Measurements from ENCODE around the gene DENND1A.

DENND1A gene

DNA sequence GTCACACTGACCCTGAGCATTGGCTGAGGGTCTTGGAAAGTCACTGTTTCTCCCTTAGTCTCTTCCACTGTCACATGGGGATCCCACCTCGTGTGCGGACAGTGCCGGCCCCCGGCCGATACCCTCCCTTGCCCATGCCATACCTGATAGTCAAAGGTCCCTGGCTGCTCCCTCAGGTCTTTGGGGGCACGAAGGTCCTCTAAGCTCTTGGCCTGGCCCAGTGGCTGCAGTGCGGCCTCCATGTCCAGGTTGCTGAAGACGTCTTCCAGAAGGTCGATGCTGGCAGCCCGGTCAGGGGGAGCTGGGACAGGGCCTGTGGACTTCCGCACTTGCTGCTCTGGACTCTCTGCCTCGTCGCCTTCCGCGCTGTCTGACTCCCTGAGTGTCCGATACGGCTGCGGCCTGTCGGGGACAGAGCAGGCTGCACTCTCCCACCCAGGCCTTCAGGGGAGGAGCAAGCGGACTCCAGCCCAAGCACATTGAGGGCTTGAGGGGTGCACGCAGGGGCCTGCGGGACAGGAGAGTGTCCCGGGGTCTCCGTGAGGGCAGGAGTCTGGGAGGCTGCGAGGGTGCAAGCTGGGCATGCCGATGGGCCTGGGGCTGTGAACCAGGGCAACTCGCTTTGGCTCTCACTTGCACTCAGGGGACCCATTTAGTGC, 546.3 kb downstream of the DENND1A start:
- in situ Hi-C loops (cut with MboI; ENCODE audit: low sequenced_read_pairs) = no loop called here

DNA sequence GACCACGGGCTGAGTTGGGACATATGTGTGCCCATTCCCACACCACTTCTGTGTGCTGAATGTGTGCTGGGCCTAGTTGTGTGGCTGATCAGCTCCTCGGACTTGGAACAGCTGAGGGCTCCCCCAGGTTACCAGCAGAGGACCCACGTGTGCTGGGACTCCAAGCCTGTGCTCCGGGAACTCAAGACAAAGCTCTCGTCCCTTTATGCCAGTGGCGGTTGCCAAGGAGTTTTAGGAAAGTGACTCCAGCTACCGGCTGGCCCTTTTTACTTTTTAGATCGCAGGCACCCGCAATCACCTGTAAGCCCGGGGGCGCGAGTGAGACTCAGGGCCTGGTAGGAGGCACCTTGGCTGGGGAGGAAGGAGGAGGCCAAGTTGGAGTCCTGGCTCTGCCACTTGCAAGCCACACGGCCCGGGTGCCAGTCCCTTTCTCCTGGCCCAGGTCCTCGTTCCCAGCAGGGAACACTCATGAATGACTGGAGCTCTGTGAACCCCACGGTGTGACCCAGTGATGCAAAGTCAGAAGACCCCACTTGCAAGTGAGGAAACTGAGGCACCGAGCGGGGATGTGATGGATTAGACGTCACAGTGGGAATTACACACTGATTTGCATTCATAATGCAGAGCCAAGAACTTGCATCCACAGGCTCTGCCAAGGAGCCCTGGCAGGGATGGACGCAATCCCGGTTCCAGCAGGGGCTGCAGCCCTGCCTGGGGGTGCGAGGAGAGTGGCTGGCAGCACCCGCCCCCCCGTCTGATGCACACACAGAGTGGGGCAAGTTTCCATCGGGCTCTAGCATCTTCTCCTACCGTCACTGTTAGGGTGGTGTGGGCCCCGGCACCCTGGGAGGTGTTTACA, 547.0 kb downstream of the DENND1A start:
- in situ Hi-C loops (cut with MboI; ENCODE audit: low sequenced_read_pairs) = no loop called here

DNA sequence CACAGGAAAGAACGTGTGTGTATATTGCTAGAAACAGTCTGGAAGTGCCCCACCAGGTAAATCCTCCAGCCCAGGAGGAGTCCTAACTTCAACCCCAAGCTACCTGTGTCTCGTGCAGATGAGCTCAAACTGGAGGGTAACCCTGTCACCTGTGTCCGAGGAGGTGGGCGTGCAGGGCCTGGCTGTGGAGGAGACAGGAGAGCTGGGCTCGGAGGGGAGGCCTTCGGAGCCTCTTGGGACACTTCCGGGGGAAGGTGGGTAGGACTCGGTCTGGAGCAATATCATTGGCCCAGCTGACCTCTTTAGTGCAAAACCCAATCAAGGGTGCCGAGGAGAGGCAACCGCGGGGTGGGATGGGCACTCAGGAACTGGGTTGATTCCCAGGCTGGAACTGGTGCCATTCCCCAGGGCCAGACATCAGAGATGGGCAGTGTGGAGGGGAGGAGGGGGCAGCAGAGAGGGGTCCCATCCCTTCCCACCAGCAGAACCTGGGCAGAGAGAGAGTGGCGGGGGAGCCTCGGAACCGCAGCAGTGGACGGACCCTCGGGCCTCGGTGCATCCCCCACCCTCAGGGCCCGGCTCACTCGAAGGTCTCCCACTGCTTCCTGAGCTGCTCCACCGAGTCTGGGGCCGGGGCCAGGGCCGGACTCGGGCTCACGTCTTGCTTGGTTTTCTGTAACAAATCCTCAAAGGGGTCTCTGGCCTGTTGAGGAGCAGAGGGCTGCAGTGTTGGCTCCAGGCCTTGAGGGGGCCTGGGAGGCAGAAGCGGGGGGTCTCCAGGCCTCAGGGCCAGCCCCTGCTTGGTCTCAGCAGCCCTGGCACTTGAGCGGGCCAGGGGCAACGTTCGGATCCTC, 548.8 kb downstream of the DENND1A start:
- in situ Hi-C loops (cut with MboI; ENCODE audit: low sequenced_read_pairs) = no loop called here

DNA sequence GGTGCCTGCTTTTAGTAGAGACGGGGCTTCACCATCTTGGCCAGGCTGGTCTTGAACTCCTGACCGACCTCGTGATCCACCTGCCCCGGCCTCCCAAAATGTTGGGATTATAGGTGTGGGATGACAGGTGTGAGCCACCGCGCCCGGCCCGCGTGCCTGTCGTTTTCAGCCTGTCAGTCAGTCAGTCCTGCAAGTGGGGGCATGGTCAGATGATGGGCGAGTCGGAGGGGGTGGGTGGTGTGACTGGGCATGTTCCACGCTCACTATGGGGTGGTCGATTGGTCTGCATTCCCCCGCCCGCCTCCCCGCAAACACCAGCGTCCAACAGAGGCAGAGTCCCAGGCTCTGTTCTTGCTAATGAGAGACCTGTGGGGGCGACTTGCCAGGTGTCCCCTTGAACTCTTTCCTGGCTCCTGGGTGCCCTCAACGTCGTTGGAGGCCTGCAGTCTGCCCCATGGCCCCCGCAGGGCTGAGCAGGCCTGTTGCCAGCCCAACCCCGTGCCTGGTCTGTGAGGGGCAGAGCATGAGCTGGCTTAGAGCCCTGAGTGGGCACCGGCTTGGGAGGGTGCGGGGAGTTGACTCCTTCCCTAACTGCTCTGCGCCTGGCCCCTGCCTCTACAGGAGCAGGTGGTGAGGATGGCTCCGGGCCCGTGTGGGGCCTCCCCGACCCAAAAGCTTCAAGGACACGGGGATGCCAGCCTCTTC, 550.8 kb downstream of the DENND1A start:
- in situ Hi-C loops (cut with MboI; ENCODE audit: low sequenced_read_pairs) = no loop called here

DNA sequence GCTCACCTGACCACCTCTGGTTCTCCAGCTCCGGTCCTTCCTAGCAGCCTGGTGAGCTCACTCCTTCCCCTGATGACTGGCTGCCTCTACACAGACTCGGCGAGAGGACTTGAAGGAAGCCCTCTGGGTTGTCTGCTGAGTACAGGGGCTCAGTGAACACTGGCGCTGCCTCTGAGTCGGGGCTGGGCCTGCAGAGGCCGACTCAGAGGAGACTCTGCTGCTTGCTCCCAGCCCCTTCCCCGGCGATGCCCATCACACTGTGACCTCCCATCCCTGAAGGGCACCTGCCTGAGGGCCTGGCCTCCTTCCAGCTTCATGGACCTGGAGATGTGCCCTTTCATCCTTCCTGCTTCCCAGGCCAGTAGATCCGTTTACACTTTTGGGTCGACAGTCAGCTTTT, 551.9 kb downstream of the DENND1A start:
- in situ Hi-C loops (cut with MboI; ENCODE audit: low sequenced_read_pairs) = no loop called here

DNA sequence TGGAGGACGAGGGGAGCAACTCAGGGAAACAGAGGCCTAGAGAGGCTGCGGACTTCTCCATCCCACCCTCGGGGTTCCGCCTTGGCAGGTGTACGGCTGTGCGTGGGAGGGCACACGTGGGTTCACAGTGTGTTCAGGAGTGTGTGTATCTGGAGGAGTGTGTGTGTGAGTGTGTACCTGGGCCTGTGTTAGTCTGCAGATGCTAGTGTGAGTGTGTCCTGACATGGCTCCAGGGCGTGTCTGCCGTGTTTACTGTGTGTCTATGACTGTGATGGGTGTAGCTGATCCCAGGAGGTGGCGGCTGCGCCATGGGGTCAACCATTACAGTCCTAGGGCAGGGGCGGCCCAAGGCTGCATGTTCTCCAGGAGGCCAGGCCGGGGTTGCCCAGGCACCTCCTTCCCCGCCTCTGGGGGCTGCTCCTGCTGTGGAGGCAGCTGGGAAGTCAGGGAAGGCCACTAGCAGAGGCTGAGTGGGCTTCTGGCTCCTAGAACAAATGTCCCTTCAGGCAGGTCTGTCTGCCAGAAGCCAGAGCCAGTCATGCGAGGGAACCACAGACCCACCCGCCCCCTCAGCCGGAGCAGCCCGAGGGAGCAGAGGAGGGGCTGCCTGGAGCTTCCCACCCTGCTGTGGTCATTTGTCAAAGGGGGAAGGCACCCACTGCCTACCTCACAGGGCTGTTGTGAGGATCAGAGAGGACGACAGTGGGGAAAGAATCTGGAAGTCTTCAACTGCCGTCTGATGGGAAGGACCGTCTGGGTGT, 552.5 kb downstream of the DENND1A start:
- in situ Hi-C loops (cut with MboI; ENCODE audit: low sequenced_read_pairs) = no loop called here

DNA sequence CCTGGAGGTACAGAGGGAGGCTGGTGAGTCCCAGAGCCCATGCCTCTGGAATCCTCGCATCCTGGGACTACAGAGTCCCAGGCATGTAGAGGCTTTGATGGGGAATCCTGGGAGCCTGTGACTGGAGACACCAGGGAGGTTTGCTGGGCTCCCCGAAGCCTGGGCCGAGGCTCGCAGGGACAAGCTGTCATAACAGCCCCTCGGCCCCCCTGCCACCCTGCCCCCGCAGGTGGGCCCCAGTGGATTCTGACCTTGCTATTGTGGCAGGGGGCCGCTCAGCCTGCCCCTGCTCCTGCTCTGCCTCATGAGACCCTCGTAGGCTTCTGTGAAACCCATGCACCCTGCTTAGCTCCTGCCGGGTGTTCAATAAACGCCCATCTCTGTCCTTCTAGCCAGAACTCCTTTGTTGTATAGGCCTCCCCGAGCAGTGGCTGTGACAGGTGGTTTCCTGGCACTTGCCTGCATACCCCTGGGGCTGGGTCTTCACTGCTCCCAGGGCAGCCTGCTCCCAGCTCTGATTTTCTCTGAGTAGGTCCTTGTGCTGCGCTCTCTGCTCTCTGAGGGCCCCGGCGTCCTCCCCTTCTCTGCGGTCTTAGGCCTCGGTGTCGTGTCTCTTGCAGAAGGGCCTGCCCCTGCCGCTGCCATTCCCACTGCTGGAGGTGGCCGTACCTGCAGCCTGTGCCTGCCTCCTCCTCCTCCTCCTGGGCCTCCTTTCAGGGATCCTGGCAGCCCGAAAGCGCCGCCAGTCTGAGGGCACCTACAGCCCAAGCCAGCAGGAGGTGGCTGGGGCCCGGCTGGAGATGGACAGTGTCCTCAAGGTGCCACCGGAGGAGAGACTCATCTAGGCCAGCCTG, 553.5 kb downstream of the DENND1A start:
- in situ Hi-C loops (cut with MboI; ENCODE audit: low sequenced_read_pairs) = no loop called here

DNA sequence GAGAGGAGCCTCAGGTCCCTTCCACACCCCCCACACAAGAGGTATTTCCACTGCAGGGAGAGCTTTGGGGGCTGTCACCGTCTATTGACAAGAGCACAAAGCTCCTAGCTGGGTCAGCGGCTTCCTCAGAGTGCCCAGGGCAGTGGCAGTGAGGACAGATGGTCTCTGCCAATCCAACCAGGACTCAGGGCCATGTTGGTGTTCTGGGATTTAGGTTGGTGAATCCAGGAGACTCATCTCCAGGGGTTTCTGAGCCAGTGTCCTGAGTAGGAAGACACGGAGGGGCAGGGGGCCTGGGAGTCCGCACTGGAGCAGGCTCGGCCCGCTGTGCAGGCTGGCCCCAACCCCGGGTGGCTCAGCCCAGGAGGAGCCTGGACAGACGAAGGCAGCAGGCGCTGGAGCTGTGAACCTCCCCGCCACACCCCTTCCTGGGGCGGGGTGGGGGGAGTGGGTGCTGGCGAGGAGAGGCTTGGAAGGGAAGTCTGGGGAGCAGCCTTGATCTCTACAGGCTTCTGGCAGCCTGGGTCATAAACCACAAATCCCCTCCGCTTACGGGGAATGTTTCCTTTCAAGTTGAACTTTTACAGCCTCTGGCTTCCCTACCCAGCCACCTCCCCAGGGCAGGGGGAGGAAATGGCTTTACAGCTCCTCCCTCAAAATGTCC, 554.3 kb downstream of the DENND1A start:
- in situ Hi-C loops (cut with MboI; ENCODE audit: low sequenced_read_pairs) = no loop called here

DNA sequence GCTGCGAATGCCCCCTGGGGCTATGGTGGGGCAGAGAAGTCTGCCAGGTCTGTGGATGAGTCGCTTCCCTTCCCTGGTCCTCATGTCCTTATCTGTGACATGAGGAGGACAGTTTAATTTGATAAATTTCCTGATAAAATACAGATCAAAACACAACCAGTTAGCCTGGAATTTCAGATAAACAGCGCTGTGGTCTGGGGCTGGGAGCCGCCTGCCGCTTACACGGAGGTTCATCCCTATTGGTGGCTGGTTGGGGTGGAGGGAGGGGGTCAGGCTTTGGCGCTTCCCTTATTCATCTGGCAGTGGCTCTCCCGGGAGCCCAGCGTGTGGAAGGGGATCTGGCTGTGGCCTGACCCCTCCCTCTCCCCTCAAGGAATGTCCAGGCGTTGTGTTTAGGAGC, 556.0 kb downstream of the DENND1A start:
- in situ Hi-C loops (cut with MboI; ENCODE audit: low sequenced_read_pairs) = no loop called here

DNA sequence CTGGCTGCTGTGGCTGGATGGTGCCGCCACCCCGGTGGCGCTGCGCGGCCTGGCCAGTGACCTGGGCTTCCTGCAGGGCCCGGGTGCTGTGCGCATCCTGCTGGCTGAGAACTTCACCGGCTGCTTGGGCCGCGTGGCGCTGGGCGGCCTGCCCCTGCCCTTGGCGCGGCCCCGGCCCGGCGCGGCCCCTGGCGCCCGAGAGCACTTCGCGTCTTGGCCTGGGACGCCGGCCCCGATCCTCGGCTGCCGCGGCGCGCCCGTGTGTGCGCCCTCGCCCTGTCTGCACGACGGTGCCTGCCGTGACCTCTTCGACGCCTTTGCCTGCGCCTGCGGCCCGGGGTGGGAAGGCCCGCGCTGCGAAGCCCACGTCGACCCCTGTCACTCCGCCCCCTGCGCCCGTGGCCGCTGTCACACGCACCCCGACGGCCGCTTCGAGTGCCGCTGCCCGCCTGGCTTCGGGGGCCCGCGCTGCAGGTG, 556.4 kb downstream of the DENND1A start:
- in situ Hi-C loops (cut with MboI; ENCODE audit: low sequenced_read_pairs) = no loop called here

DNA sequence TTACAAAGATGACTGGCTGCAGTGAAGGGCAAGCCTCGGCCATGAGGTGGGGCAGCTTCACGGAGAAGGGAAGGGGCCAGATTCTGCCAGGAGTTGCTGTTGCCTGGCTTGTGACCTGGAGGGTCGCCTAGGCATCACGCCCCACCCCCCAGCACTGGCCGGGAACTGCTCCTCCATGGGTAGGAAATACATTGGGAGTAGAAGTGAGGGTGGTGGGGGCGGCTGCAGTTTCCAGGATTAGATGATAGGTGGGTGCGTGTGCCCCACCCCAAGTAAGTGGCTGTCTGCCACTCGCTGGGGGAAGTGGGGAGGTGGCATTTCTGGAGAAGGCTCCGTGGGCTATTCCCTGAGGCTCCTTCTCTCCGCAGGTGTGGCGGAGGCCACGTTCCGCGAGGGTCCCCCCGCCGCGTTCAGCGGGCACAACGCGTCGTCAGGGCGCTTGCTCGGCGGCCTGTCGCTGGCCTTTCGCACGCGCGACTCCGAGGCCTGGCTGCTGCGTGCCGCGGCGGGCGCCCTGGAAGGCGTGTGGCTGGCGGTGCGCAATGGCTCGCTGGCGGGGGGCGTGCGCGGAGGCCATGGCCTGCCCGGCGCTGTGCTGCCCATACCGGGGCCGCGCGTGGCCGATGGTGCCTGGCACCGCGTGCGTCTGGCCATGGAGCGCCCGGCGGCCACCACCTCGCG, 557.0 kb downstream of the DENND1A start:
- in situ Hi-C loops (cut with MboI; ENCODE audit: low sequenced_read_pairs) = no loop called here

DNA sequence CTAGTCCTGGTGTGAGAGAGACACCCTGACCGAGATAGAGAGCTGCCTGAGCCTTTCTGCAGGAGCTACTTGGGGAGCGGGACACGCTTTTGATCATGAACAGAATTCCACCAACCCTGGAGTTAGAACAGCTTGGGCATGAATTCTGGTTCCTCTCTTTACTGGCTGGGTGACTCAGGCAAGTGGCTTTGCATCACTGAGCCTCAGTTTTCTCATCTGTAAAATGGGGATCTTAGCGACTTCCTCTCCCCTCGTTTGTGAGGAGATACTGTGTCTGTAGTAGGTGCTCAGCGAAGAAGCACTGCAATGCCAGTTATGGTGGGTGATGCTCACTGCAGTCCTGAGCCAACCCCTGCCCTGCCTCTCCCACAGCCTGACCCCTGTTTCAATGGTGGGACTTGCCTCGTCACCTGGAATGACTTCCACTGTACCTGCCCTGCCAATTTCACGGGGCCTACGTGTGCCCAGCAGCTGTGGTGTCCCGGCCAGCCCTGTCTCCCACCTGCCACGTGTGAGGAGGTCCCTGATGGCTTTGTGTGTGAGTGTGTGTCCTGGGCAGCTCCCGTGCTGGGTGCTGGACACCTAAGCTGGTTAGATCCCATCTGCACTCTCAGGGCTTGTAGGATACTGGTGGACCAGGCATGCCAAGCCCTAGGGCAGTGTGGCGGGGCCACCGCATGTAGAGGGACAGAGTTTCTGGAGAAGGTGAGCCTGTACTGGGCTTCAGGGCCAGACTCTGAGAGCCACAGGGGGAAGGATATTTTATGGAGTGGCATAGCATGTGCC, 557.9 kb downstream of the DENND1A start:
- in situ Hi-C loops (cut with MboI; ENCODE audit: low sequenced_read_pairs) = no loop called here

DNA sequence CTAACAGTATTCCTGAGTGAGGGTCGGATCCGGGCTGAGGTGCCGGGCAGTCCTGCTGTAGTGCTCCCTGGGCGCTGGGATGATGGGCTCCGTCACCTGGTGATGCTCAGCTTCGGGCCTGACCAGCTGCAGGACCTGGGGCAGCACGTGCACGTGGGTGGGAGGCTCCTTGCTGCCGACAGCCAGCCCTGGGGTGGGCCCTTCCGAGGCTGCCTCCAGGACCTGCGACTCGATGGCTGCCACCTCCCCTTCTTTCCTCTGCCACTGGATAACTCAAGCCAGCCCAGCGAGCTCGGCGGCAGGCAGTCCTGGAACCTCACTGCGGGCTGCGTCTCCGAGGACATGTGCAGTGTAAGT, 558.7 kb downstream of the DENND1A start:
- in situ Hi-C loops (cut with MboI; ENCODE audit: low sequenced_read_pairs) = no loop called here

DNA sequence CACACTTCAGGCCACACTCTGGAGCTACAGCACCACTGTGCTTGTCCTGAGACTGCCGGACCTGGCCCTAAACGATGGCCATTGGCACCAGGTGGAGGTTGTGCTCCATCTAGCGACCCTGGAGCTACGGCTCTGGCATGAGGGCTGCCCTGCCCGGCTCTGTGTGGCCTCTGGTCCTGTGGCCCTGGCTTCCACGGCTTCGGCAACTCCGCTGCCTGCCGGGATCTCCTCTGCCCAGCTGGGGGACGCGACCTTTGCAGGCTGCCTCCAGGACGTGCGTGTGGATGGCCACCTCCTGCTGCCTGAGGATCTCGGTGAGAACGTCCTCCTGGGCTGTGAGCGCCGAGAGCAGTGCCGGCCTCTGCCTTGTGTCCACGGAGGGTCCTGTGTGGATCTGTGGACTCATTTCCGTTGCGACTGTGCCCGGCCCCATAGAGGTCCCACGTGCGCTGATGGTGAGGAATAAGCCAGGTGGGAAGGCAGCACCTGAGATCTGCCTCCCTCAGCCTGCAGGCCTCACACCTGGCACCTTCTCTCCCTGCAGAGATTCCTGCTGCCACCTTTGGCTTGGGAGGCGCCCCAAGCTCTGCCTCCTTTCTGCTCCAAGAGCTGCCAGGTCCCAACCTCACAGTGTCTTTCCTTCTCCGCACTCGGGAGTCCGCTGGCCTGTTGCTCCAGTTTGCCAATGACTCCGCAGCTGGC, 559.2 kb downstream of the DENND1A start:
- in situ Hi-C loops (cut with MboI; ENCODE audit: low sequenced_read_pairs) = no loop called here

DNA sequence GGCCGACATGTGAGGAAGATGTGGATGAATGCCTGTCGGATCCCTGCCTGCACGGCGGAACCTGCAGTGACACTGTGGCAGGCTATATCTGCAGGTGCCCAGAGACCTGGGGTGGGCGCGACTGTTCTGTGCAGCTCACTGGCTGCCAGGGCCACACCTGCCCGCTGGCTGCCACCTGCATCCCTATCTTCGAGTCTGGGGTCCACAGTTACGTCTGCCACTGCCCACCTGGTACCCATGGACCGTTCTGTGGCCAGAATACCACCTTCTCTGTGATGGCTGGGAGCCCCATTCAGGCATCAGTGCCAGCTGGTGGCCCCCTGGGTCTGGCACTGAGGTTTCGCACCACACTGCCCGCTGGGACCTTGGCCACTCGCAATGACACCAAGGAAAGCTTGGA, 559.8 kb downstream of the DENND1A start:
- in situ Hi-C loops (cut with MboI; ENCODE audit: low sequenced_read_pairs) = no loop called here

DNA sequence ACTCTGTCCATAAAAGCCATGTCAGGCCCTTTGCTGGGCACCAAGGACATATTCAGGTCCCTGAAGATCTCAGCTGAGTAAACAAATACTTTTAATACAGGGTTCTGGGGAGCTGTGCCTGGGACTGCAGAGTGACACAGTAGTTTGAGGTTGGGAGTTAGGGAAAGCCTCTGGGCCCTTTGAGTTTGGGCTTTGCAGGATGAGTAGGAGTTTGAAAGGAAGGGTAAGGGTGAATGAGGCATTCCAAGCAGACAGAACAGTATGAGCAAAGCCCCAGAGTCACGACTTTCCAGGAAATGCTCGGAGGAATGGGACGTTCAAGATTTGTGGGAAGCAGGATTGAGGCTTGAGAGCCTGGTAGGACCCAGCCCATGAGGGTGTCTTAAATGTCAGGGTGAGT, 560.6 kb downstream of the DENND1A start:
- in situ Hi-C loops (cut with MboI; ENCODE audit: low sequenced_read_pairs) = no loop called here
